Retina (tissue), 1 donor: ENCODE data around the gene KCTD14.
A peak's percentile ranks its signal among the peaks of the same experiment; 100 is the strongest.
"Not testable (repeated sequence)": the region's sequence is repeated elsewhere in the genome, so short reads cannot be mapped to it uniquely, and the experiment has no call there.

Experiments
- DNase-seq: peaks from one replicate; pipeline ENCODE4 v3.0.0-alpha.2; 2016

KCTD14 gene

DNA sequence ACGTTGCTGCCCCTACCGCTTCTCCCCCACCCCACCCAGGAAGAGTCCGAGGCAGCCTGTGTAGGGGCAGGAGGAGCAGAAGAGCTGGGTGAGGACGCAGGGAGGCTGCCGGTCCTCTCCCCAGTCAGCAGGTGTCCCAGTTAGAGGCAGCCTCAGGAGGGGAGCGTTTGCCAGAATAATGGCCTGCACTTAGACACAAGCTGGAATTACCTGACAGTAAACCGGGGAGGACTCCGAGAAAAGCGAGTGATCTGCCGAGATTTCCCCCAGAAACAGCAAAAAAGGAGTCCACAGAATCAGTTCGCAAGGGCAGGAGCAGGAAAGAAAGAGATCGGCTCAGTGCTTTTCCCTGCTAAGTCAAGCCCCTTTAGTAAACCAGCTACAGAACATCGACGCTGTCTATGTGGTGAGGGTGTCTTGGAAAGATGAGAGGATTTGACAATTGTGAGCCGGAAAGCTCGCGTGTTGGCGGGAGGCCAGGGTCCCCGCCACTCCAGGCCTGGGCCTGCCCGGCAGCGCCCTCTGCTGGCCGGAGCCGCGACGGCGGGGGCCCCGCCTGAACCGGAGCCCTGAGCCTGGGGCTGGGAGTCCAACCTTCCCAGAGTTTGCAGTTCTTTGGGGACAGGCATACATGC, 22.9 kb upstream of the KCTD14 start:
- DNase-seq = peak; percentile 92

DNA sequence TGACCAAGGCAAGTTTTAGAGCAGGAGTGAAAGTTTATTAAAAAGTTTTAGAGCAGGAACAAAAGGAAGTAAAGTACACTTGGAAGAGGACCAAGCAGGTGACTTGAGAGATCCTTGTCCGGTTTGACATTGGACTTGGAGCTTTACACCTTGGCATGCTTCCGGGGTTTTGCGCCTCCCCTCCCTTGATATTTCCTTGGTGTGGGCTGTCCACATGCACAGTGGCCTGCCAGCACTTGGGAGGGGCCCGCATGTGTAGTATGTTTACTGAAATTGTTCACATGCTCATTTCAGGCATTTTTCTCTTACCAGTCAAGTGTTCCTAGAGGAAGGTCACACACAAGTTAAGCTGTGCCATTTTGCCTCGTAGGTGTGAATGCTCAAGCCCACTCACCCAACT, 21.6 kb upstream of the KCTD14 start:
- no peak for DNase-seq

DNA sequence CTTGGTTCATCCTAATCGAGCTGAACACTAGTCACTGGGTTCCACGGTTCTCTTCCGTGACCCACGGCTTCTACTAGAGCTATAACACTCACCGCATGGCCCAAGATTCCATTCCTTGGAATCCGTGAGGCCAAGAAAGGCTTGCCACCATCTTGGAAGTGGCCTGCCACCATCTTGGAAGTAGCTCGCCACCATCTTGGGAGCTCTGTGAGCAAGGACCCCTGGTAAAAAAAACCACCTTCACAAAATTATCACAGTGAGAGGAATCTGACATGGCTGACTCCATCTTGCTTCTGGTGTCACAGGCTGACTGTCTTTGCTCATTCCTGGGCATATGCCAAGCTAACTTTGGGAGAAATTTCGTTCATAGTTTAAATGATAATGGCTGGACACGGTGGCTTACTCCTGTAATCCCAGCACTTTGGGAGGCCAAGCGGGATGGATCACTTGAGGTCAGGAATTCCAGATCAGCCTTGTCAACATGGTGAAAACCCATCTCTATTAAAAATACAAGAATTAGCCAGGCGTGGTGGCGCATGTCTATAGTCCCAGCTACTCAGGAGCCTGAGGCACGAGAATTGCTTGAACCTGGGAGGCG, 18.9 kb upstream of the KCTD14 start:
- no peak for DNase-seq

GRCh38 chr11:78041380-78041719, 18.3 kb upstream of the KCTD14 start:
- DNase-seq = not testable (repeated sequence)

GRCh38 chr11:78040691-78041379, 17.8 kb upstream of the KCTD14 start:
- no peak for DNase-seq

- DNase-seq = peak; percentile 36
Measured at GRCh38 chr11:78039919-78040671, 17.0 kb upstream of the KCTD14 start.

DNA sequence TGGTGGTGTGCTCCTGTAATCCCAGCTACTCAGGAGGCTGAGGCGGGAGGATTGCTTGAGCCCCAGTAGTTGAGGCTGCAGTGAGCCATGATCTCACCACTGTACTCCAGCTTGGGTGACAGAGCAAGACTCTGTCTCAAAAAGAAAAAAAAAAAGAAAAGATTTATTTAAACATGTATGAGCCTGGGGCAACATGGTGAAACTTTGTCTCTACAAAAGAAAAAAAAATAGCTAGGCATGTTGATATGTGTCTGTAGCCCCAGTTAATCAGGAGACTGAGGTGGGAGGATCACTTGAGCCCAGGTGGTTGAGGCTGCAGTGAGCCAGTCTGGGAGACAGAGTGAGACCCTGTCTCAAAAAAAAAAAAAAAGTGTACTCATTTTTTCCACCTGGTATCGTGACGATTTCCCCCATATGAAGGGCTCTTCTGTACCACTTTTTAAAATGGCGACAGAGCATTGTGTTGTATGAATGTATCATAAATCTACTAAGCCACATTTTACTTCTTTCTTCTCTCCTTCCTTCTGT, 16.4 kb upstream of the KCTD14 start:
- DNase-seq = no peak

GRCh38 chr11:78038697-78039313, 15.7 kb upstream of the KCTD14 start:
- no peak for DNase-seq

DNA sequence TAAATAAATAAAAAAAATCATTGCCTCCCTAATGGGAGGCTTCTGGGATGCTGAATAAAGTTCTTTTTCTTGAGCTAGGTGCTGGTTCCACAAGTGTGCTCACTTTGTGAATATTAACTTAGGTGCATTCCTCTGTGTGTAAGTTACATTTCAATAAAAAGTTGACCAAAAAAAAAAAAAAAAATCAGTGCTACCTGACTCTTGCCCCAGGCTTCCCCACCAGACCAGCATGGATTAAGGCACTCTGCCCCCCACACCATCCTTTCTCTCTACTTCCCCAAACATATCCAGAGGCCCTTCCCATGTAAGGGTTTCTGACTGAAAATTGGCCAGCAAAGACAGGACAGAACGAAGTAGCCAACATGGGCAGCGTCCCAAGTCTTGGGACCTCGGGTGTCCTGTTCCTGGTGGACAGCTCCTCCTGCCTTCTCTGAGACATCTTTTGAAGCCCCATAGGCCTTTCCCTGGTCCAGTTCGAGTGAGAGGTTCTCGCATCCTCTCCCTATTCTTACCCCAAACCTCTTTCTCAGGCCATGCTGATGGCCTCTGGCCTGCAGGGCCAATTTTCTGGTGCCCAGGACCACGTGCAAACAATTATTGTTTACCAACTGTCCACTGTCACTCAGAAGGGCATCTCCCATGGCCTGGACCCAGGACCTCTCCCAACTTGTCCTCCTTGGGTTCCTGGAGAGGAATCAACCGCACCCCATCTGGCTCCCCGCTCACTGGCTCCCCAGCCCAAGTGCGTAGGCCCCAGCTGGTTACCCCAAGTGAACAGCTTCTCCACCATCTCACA, 14.9 kb upstream of the KCTD14 start:
- no peak for DNase-seq

DNA sequence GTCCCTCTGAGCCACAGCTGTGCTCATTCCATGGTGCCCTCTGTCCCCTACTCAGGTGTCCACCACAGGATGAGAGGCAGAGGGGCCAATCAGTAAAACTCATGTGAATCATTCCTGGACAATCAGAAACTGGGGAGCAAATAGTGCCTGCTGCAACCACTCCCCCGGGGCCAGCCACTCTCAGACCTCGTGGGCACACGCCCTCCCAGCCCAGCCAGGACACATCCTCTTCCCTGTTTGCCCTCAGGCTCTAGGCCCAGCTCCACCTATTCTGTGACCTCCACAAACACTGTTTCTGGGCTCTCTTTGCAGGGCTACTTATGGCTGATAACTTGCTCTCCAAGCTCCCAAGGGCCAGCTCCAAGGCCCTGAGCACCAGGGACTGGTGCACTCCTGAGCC, 14.0 kb upstream of the KCTD14 start:
- DNase-seq = no peak

DNA sequence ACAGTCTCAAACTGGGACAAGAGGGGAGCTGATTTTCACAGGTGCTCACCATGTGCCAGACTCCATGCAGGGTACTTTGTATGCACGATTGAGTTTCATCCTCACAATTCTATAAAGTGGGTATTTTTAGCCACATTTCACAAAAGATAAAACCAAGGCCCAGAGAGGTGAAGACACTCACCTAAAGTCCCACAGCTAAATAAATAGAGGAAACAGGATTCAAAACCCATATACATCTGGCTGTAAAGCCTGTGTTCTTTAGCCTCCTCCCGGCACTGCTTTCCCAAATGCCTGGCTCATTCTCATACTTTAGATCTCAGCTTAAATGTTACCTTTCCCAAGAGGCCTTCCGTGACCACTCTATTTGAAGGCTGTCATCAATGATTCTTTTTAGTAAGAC, 13.2 kb upstream of the KCTD14 start:
- no peak for DNase-seq

GRCh38 chr11:78034623-78035022, 11.5 kb upstream of the KCTD14 start:
- DNase-seq = no peak

- DNase-seq = no peak
Measured at GRCh38 chr11:78033040-78033439, 10.0 kb upstream of the KCTD14 start.

- DNase-seq = no peak
Measured at GRCh38 chr11:78032090-78032489, 9.0 kb upstream of the KCTD14 start.

GRCh38 chr11:78031629-78032028, 8.6 kb upstream of the KCTD14 start:
- DNase-seq = no peak

DNA sequence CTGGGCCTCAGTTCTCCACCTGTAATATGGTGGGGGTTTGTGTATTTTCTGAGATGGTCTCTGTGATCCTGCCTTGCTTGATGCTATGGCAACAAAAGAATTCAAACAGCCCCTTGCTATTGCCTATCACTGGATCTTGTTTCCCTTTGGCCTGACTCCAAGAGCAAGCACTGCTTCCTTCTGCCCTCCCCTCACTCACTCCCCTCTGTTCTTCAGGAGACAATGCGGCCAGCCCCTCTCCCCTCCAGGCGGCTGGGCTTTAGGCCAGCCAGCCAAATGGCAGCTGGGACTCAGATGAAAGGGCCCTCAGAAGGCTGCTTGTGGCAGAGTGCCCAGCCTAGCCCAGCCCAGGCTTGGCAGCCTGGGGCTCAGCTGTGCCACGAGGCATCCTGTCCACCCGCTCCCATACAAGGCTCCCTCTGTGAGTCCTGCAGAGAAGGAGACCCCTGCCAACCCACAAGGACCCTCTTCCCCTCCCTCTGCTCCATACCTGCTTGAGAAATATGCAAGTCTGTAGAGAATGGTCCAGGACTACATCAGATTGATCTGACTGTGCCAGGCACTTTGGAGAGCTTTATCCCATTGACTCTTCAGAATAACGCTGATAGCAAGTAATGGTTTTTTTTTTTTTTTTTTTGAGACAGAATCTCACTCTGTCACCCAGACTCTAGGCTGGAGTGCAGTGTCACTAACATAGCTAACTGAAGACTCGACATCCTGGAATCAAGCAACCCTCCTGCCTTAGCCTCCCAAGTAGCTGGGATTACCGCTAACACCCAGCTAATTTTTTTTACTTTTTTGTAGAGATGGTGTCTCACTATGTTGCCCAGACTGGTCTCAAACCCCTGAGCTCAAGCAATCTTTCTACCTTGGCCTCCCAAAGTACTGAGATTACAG, 7.6 kb upstream of the KCTD14 start:
- peak; percentile 51 for DNase-seq

GRCh38 chr11:78028423-78028822, 5.3 kb upstream of the KCTD14 start:
- DNase-seq = not testable (repeated sequence)

DNA sequence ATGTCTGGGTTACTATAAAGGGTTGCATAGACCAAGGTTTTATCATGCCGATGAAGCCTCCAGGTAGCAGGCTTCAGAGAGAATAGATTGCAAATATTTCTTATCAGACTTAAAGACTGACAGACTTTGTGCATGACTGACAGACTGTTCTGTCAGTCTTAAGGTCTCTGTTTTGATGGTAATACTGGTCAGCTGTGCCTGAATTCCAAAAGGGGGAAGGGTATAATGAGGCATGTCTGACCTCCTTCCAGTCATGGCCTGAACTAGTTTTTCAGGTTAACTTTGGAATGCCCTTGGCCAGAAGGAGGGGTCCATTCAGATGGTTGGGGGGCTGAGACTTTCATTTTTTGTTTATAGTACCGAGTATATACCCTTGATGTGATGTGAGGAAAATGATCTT, 4.7 kb upstream of the KCTD14 start:
- no peak for DNase-seq

DNA sequence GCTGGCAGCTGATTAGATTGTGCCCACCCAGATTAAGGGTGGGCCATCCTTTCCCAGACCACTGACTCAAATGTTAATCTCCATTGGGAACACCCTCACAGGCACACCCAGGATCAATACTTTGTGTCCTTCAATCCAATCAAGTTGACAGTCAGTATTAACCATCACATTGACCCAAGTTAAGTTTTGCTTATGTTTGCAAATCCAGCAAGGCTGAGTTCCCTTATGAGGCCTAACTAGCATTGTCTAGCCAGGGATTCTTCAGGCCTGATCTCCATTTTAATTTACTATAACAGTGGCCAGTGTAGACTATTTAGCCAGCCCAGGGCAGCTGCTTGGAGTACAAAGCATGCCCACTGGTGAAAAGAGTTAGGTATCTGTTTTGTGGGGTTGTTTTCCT, 2.3 kb upstream of the KCTD14 start:
- DNase-seq = no peak

- no peak for DNase-seq
Measured at GRCh38 chr11:78023426-78023825, 350 bp upstream of the KCTD14 start.

GRCh38 chr11:78021611-78022010, 1.5 kb downstream of the KCTD14 start:
- DNase-seq = no peak
